Measurements from ENCODE around the gene SLC37A1.

Gene SLC37A1

GRCh38 chr21:42558368-42558767 lies 44.7 kb downstream of the SLC37A1 start:
- 98% methylated on average over 3 of the region's 6 CpGs for WGBS, 2 experiments
- Histone ChIP-seq H3K27me3 (ENCODE audit: control insufficient read depth, insufficient read depth, low read length, poor library complexity, severe bottlenecking) (no peaks in the 10 kb centered on the region), H3K9me3 (ENCODE audit: control insufficient read depth, low read length) (no peaks in the 10 kb centered on the region), H3K4me3 (ENCODE audit: insufficient read depth, low read depth, low read length) (no peak overlapping the region), H3K27ac (ENCODE audit: insufficient read depth, low read depth, low read length, poor library complexity, severe bottlenecking) (no peak overlapping the region), H3K4me1 (ENCODE audit: control insufficient read depth, insufficient read depth, low read length) (peaks cover 5% of the 10 kb centered on the region), H3K36me3 (ENCODE audit: control insufficient read depth, insufficient read depth, low read length) (no peaks in the 10 kb centered on the region)

GRCh38 chr21:42558846-42559245 lies 45.2 kb downstream of the SLC37A1 start:
- H3K27me3 ChIP-seq (ENCODE audit: control insufficient read depth, insufficient read depth, low read length, poor library complexity, severe bottlenecking): no peaks in the 10 kb centered on the region

GRCh38 chr21:42559326-42559725 lies 45.7 kb downstream of the SLC37A1 start:
- H3K9me3 ChIP-seq (ENCODE audit: control insufficient read depth, low read length): no peaks in the 10 kb centered on the region
- H3K4me3 ChIP-seq (ENCODE audit: insufficient read depth, low read depth, low read length): no peak overlapping the region
- no peaks in the 10 kb centered on the region for H3K27me3 ChIP-seq (ENCODE audit: control insufficient read depth, insufficient read depth, low read length, poor library complexity, severe bottlenecking)
- no peak overlapping the region for H3K27ac ChIP-seq (ENCODE audit: insufficient read depth, low read depth, low read length, poor library complexity, severe bottlenecking)
- H3K36me3 ChIP-seq (ENCODE audit: control insufficient read depth, insufficient read depth, low read length): no peaks in the 10 kb centered on the region
- H3K4me1 ChIP-seq (ENCODE audit: control insufficient read depth, insufficient read depth, low read length): peaks cover 5% of the 10 kb centered on the region
- WGBS, 2 experiments: 92 to 95% methylated on average over 13 of the region's 13 CpGs

More at GRCh38 chr21:42558846-42559245, 45.2 kb downstream of the SLC37A1 start:
- Histone ChIP-seq H3K9me3 (ENCODE audit: control insufficient read depth, low read length) (no peaks in the 10 kb centered on the region), H3K27ac (ENCODE audit: insufficient read depth, low read depth, low read length, poor library complexity, severe bottlenecking) (no peak overlapping the region), H3K4me3 (ENCODE audit: insufficient read depth, low read depth, low read length) (no peak overlapping the region), H3K36me3 (ENCODE audit: control insufficient read depth, insufficient read depth, low read length) (no peaks in the 10 kb centered on the region), H3K4me1 (ENCODE audit: control insufficient read depth, insufficient read depth, low read length) (peaks cover 5% of the 10 kb centered on the region)
- WGBS, 2 experiments: 91% methylated on average over 15 of the region's 15 CpGs

- Histone ChIP-seq H3K4me3 (ENCODE audit: insufficient read depth, low read depth, low read length) (no peak overlapping the region), H3K36me3 (ENCODE audit: control insufficient read depth, insufficient read depth, low read length) (no peaks in the 10 kb centered on the region), H3K27me3 (ENCODE audit: control insufficient read depth, insufficient read depth, low read length, poor library complexity, severe bottlenecking) (no peaks in the 10 kb centered on the region), H3K27ac (ENCODE audit: insufficient read depth, low read depth, low read length, poor library complexity, severe bottlenecking) (no peak overlapping the region), H3K4me1 (ENCODE audit: control insufficient read depth, insufficient read depth, low read length) (peaks cover 5% of the 10 kb centered on the region), H3K9me3 (ENCODE audit: control insufficient read depth, low read length) (no peaks in the 10 kb centered on the region)
- 94 to 97% methylated on average over 8 of the region's 8 CpGs for WGBS, 2 experiments
Observed at GRCh38 chr21:42560517-42561179, 47.0 kb downstream of the SLC37A1 start.

GRCh38 chr21:42561762-42562650 lies 48.4 kb downstream of the SLC37A1 start:
- Histone ChIP-seq H3K27ac (ENCODE audit: insufficient read depth, low read depth, low read length, poor library complexity, severe bottlenecking) (no peak overlapping the region), H3K4me3 (ENCODE audit: insufficient read depth, low read depth, low read length) (no peak overlapping the region), H3K36me3 (ENCODE audit: control insufficient read depth, insufficient read depth, low read length) (no peaks in the 10 kb centered on the region), H3K4me1 (ENCODE audit: control insufficient read depth, insufficient read depth, low read length) (peaks cover 4% of the 10 kb centered on the region), H3K27me3 (ENCODE audit: control insufficient read depth, insufficient read depth, low read length, poor library complexity, severe bottlenecking) (no peaks in the 10 kb centered on the region), H3K9me3 (ENCODE audit: control insufficient read depth, low read length) (no peaks in the 10 kb centered on the region)
- WGBS, 2 experiments: 89 to 91% methylated on average over 23 of the region's 23 CpGs

GRCh38 chr21:42562816-42563215 lies 49.2 kb downstream of the SLC37A1 start:
- WGBS, 2 experiments: 88 to 93% methylated on average over 8 of the region's 8 CpGs

GRCh38 chr21:42563261-42563660 lies 49.6 kb downstream of the SLC37A1 start:
- Histone ChIP-seq H3K27me3 (ENCODE audit: control insufficient read depth, insufficient read depth, low read length, poor library complexity, severe bottlenecking) (no peaks in the 10 kb centered on the region), H3K27ac (ENCODE audit: insufficient read depth, low read depth, low read length, poor library complexity, severe bottlenecking) (no peak overlapping the region), H3K4me1 (ENCODE audit: control insufficient read depth, insufficient read depth, low read length) (no peaks in the 10 kb centered on the region), H3K4me3 (ENCODE audit: insufficient read depth, low read depth, low read length) (no peak overlapping the region), H3K36me3 (ENCODE audit: control insufficient read depth, insufficient read depth, low read length) (no peaks in the 10 kb centered on the region), H3K9me3 (ENCODE audit: control insufficient read depth, low read length) (no peaks in the 10 kb centered on the region)
- 93 to 95% methylated on average over 10 of the region's 10 CpGs for WGBS, 2 experiments

More at GRCh38 chr21:42562816-42563215, 49.2 kb downstream of the SLC37A1 start:
- Histone ChIP-seq H3K4me1 (ENCODE audit: control insufficient read depth, insufficient read depth, low read length) (no peaks in the 10 kb centered on the region), H3K27ac (ENCODE audit: insufficient read depth, low read depth, low read length, poor library complexity, severe bottlenecking) (no peak overlapping the region), H3K36me3 (ENCODE audit: control insufficient read depth, insufficient read depth, low read length) (no peaks in the 10 kb centered on the region), H3K27me3 (ENCODE audit: control insufficient read depth, insufficient read depth, low read length, poor library complexity, severe bottlenecking) (no peaks in the 10 kb centered on the region), H3K4me3 (ENCODE audit: insufficient read depth, low read depth, low read length) (no peak overlapping the region), H3K9me3 (ENCODE audit: control insufficient read depth, low read length) (no peaks in the 10 kb centered on the region)

GRCh38 chr21:42563686-42564085 lies 50.0 kb downstream of the SLC37A1 start:
- no peaks in the 10 kb centered on the region for H3K36me3 ChIP-seq (ENCODE audit: control insufficient read depth, insufficient read depth, low read length)
- WGBS, 2 experiments: 91% methylated on average over 14 of the region's 14 CpGs
- H3K27ac ChIP-seq (ENCODE audit: insufficient read depth, low read depth, low read length, poor library complexity, severe bottlenecking): no peak overlapping the region
- H3K9me3 ChIP-seq (ENCODE audit: control insufficient read depth, low read length): no peaks in the 10 kb centered on the region
- no peaks in the 10 kb centered on the region for H3K4me1 ChIP-seq (ENCODE audit: control insufficient read depth, insufficient read depth, low read length)
- H3K27me3 ChIP-seq (ENCODE audit: control insufficient read depth, insufficient read depth, low read length, poor library complexity, severe bottlenecking): no peaks in the 10 kb centered on the region
- H3K4me3 ChIP-seq (ENCODE audit: insufficient read depth, low read depth, low read length): no peak overlapping the region

GRCh38 chr21:42564561-42564971 lies 50.9 kb downstream of the SLC37A1 start:
- Histone ChIP-seq H3K27ac (ENCODE audit: insufficient read depth, low read depth, low read length, poor library complexity, severe bottlenecking) (no peak overlapping the region), H3K4me3 (ENCODE audit: insufficient read depth, low read depth, low read length) (no peak overlapping the region), H3K27me3 (ENCODE audit: control insufficient read depth, insufficient read depth, low read length, poor library complexity, severe bottlenecking) (no peaks in the 10 kb centered on the region), H3K4me1 (ENCODE audit: control insufficient read depth, insufficient read depth, low read length) (no peaks in the 10 kb centered on the region), H3K36me3 (ENCODE audit: control insufficient read depth, insufficient read depth, low read length) (no peaks in the 10 kb centered on the region), H3K9me3 (ENCODE audit: control insufficient read depth, low read length) (no peaks in the 10 kb centered on the region)
- WGBS, 2 experiments: 91% methylated on average over 17 of the region's 17 CpGs

GRCh38 chr21:42565206-42565810 lies 51.7 kb downstream of the SLC37A1 start:
- 92% methylated on average over 16 of the region's 16 CpGs for WGBS, 2 experiments
- no peak overlapping the region for H3K27ac ChIP-seq (ENCODE audit: insufficient read depth, low read depth, low read length, poor library complexity, severe bottlenecking)
- H3K27me3 ChIP-seq (ENCODE audit: control insufficient read depth, insufficient read depth, low read length, poor library complexity, severe bottlenecking): no peaks in the 10 kb centered on the region
- no peaks in the 10 kb centered on the region for H3K9me3 ChIP-seq (ENCODE audit: control insufficient read depth, low read length)
- no peaks in the 10 kb centered on the region for H3K4me1 ChIP-seq (ENCODE audit: control insufficient read depth, insufficient read depth, low read length)
- no peaks in the 10 kb centered on the region for H3K36me3 ChIP-seq (ENCODE audit: control insufficient read depth, insufficient read depth, low read length)
- no peak overlapping the region for H3K4me3 ChIP-seq (ENCODE audit: insufficient read depth, low read depth, low read length)

Measured in ectodermal cell (in vitro differentiated cells).